ENCODE results near the gene FANK1. TPM values are rescaled to one million over a fixed set of nuclear protein-coding genes. Genes with fewer than 3 reads are reported as not detected.

FANK1 gene
- total RNA-seq, 1 donor from 2014 or later, result 3.3 TPM

- Mint-ChIP-seq H3K9me3 (ENCODE audit: low read depth) (peaks cover 3% of the 10 kb centered on the region), H3K27ac (ENCODE audit: unreplicated experiment) (no peak overlapping the region), H3K27me3 (ENCODE audit: low read depth) (no peaks in the 10 kb centered on the region), H3K4me1 (ENCODE audit: low read depth) (peaks cover 39% of the 10 kb centered on the region), H3K36me3 (ENCODE audit: low read depth) (peaks cover 10% of the 10 kb centered on the region), H3K4me3 (ENCODE audit: unreplicated experiment) (no peak overlapping the region)
- no peak for DNase-seq (ENCODE audit: low spot score)
- no peak for TF ChIP-seq CTCF (IDR thresholded peaks at IDR 0.05)
Measured at GRCh38 chr10:126011995-126012394, 115.6 kb downstream of the FANK1 start.

- Mint-ChIP-seq H3K27ac (ENCODE audit: unreplicated experiment) (no peak overlapping the region), H3K4me3 (ENCODE audit: unreplicated experiment) (no peak overlapping the region), H3K4me1 (ENCODE audit: low read depth) (peaks cover 39% of the 10 kb centered on the region), H3K36me3 (ENCODE audit: low read depth) (peaks cover 13% of the 10 kb centered on the region), H3K9me3 (ENCODE audit: low read depth) (peaks cover 3% of the 10 kb centered on the region), H3K27me3 (ENCODE audit: low read depth) (no peaks in the 10 kb centered on the region)
- TF ChIP-seq CTCF (IDR thresholded peaks at IDR 0.05), result no peak
- no peak for DNase-seq (ENCODE audit: low spot score)
Measured at GRCh38 chr10:126012485-126012884, 116.1 kb downstream of the FANK1 start.

GRCh38 chr10:126013489-126014281 is 117.3 kb downstream of the FANK1 start:
- Mint-ChIP-seq H3K27ac (ENCODE audit: unreplicated experiment) (peak overlapping the region; percentile 81), H3K27me3 (ENCODE audit: low read depth) (no peaks in the 10 kb centered on the region), H3K9me3 (ENCODE audit: low read depth) (peaks cover 3% of the 10 kb centered on the region), H3K4me3 (ENCODE audit: unreplicated experiment) (no peak overlapping the region), H3K4me1 (ENCODE audit: low read depth) (peaks cover 39% of the 10 kb centered on the region), H3K36me3 (ENCODE audit: low read depth) (peaks cover 17% of the 10 kb centered on the region)
- TF ChIP-seq CTCF (IDR thresholded peaks at IDR 0.05), result peak; percentile 30
- DNase-seq (ENCODE audit: low spot score), result no peak

- Mint-ChIP-seq H3K27me3 (ENCODE audit: low read depth) (no peaks in the 10 kb centered on the region), H3K9me3 (ENCODE audit: low read depth) (peaks cover 6% of the 10 kb centered on the region), H3K27ac (ENCODE audit: unreplicated experiment) (peak overlapping the region; percentile 81), H3K4me1 (ENCODE audit: low read depth) (peaks cover 33% of the 10 kb centered on the region), H3K4me3 (ENCODE audit: unreplicated experiment) (no peak overlapping the region), H3K36me3 (ENCODE audit: low read depth) (peaks cover 23% of the 10 kb centered on the region)
- DNase-seq (ENCODE audit: low spot score), result no peak
- TF ChIP-seq CTCF (IDR thresholded peaks at IDR 0.05), result no peak
Measured at GRCh38 chr10:126014309-126014708, 117.9 kb downstream of the FANK1 start.

GRCh38 chr10:126015413-126015812 is 119.0 kb downstream of the FANK1 start:
- Mint-ChIP-seq H3K4me1 (ENCODE audit: low read depth) (peaks cover 28% of the 10 kb centered on the region), H3K4me3 (ENCODE audit: unreplicated experiment) (no peak overlapping the region), H3K27me3 (ENCODE audit: low read depth) (no peaks in the 10 kb centered on the region), H3K9me3 (ENCODE audit: low read depth) (peaks cover 6% of the 10 kb centered on the region), H3K27ac (ENCODE audit: unreplicated experiment) (no peak overlapping the region), H3K36me3 (ENCODE audit: low read depth) (peaks cover 30% of the 10 kb centered on the region)
- DNase-seq (ENCODE audit: low spot score), result no peak
- no peak for TF ChIP-seq CTCF (IDR thresholded peaks at IDR 0.05)

Data from chondrocyte (in vitro differentiated cells).